Stimulated activated CD4-positive, alpha-beta T cell treated with anti-CD3 and anti-CD28 coated beads, Interleukin-15, amount 100 ng/mL, for 24 hours (primary cell): ENCODE results near the gene PACSIN1.

ENCODE experiments used
- DNase-seq: peaks from one replicate; pipeline ENCODE4 v3.0.0-alpha.2; 2020

PACSIN1 gene

GRCh38 chr6:34529665-34530327 is 63.9 kb downstream of the PACSIN1 start:
- DNase-seq = no peak

DNA sequence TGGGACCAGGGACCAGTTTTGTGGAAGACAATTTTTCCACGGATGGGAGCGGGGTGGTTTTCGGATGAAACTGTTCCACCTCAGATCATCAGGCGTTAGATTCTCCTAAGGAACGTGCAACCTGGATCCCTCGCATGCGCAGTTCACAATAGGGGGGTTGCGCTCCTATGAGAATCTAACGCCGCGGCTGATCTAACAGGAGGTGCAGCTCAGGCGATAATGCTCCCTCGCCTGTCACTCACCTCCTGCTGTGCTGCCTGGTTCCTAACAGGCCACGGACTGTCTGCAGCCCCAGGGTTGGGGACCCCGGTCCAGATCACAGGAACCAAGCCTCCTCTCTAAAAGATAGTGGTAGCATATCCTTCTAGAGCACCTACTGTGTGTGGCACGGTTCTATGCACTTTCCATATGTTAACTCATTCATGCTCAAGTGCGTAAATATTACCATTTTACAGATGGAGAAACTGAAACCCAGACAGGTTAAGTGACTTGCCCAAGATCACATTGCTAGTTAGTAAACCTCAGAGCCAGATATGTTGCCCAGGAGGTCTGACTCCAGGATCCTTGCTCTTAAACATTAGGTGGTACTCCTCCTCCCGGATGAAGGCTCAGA is 65.0 kb downstream of the PACSIN1 start:
- DNase-seq = no peak

GRCh38 chr6:34531580-34532201 is 65.8 kb downstream of the PACSIN1 start:
- DNase-seq = peak; percentile 24

- no peak for DNase-seq
These were observed 66.4 kb downstream of the PACSIN1 start for GRCh38 chr6:34532230-34532629.

- DNase-seq = no peak
These were observed 68.3 kb downstream of the PACSIN1 start for GRCh38 chr6:34534146-34534545.

GRCh38 chr6:34534656-34535055 is 68.8 kb downstream of the PACSIN1 start:
- no peak for DNase-seq

DNA sequence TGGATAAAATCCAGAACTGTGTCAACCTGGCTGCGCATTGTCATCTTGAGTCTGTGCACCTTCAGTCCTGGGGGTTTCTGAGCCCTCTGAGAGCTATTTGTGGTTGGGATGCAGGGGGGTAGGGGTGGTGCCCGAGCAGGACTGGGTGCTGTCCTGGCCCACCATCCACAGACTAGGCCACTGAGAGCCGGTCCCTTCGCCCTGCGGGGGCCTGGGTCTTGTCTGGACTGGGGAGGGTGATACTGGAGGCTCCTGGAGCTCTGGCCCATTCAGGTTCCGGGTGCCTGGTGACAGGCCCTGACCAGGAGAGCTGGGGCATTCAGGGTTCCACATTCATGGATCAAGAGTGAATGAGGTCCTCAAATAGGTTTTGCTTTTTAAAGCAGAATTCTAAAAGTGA is 69.3 kb downstream of the PACSIN1 start:
- no peak for DNase-seq

- no peak for DNase-seq
These were observed 69.8 kb downstream of the PACSIN1 start for GRCh38 chr6:34535646-34536045.

DNA sequence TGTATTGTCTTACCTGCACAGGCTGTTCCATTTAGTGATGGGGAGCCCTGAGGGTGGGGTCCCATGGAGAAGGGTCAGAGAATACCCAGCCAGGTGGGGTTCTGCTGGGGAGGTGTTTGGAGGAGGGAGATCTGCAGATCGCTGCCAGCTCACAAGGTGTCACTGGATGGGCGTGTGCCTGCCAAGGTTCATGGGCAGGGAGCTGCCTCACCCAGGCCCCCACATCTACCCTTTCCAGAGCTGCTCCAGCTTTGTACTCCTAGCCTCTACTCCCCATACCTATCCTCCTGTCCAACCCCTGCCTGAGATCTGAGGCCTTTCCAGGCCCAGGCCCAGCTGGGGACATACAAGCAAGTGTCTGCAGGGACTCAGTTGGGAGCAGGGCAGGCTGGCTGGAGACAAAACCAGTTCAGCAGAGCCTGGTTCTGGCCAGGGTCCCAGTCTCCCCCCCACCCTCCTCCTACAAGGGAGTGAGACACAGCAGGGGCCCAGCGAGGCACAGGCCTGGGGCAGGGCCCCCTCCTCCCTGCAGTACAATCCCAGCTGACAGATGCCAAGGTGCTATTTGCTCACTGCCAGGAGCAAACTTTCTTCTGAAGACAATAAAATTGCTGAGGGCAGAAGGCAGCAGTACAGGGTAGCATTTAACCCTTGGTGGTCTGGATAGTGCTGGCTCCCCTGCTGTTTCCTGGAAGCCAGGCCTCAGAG is 70.5 kb downstream of the PACSIN1 start:
- DNase-seq = no peak

- DNase-seq = no peak
These were observed 71.3 kb downstream of the PACSIN1 start for GRCh38 chr6:34536959-34537848.

- DNase-seq = no peak
These were observed 72.2 kb downstream of the PACSIN1 start for GRCh38 chr6:34537922-34538550.

DNA sequence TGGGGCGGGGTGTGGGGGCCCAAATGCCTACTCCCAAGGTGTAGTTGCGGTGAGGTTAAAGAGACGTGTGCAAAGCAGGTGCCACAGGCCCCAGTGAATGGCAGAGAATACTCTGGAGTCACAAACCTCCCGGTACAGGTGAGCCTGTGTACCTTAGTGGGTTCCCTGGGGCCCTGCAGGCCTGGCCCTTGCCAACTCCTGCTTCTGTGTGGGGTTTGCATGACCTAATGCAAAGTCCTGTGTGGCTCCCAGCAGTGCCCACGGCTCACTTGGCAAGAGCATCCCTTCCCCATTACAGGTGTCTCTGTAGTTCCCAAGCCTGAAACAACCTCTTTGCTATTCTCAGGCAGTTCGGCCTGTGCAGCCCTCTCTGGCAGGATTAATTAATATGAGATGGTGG is 72.7 kb downstream of the PACSIN1 start:
- no peak for DNase-seq

- no peak for DNase-seq
These were observed 73.3 kb downstream of the PACSIN1 start for GRCh38 chr6:34539181-34539580.

GRCh38 chr6:34540222-34540621 is 74.3 kb downstream of the PACSIN1 start:
- no peak for DNase-seq

- no peak for DNase-seq
These were observed 75.0 kb downstream of the PACSIN1 start for GRCh38 chr6:34540841-34541240.

GRCh38 chr6:34543421-34543820 is 77.5 kb downstream of the PACSIN1 start:
- no peak for DNase-seq

DNA sequence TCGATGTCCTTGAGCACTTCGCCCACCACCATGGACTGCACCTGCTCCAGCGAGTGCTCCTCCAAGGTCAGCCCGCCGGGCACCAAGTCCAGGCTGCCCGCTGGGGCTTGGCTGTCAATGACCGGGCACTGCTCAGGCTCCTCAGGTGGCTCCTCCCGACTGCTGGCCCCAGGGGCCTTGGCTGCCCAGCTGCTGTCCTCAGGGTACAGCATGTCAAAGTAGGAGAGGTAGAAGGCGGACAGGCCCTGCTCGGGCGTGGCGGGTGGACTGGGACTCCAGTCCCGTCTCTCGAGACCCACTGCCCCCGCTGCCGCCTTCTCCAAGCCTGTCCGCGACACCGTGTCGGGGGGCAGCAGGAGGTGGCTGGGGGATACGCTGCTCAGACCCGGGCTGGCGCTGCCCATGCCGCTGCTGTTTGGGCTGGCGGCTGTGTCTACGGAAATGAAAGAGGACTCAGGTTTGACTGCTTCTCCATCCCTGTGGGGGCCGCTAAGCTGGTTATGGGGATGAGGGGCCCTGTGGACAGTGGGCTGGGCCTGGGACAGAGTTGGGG is 78.3 kb downstream of the PACSIN1 start:
- DNase-seq = no peak

GRCh38 chr6:34544776-34545471 is 79.0 kb downstream of the PACSIN1 start:
- DNase-seq = no peak

GRCh38 chr6:34546551-34547321 is 80.9 kb downstream of the PACSIN1 start:
- DNase-seq = no peak
